ENCODE measurements around the gene TARBP2.
A peak's percentile ranks its signal among the peaks of the same experiment; 100 is the strongest.

The TARBP2 gene

DNA sequence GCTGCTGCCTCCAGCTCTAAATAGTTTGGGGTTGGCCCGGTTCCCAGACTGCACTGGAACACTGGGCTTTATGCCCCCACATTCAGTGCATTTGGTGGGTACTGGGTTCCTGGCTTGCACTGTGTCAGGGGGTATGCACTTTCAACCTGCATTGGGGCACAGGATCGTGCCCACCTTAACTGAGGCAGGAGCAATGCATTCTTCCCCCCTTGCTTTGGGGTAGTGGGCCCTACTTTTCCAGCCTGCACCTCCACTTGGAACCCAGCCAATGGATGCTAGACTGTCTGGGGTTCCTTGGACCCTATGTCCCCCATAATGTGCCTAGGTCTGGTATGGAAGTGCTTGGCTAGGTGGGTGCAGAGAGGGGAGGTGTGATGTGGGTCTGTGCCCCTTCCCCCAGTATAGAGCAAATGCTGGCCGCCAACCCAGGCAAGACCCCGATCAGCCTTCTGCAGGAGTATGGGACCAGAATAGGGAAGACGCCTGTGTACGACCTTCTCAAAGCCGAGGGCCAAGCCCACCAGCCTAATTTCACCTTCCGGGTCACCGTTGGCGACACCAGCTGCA is 615 bp downstream of the TARBP2 start (continued):
- TF ChIP-seq, protein P1, sequence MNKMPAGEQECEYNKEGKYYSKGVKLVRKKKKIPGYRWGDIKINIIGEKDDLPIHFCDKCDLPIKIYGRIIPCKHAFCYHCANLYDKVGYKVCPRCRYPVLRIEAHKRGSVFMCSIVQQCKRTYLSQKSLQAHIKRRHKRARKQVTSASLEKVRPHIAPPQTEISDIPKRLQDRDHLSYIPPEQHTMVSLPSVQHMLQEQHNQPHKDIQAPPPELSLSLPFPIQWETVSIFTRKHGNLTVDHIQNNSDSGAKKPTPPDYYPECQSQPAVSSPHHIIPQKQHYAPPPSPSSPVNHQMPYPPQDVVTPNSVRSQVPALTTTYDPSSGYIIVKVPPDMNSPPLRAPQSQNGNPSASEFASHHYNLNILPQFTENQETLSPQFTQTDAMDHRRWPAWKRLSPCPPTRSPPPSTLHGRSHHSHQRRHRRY (tag by site-specific recombination; IDR thresholded peaks at IDR 0.05): no peak

DNA sequence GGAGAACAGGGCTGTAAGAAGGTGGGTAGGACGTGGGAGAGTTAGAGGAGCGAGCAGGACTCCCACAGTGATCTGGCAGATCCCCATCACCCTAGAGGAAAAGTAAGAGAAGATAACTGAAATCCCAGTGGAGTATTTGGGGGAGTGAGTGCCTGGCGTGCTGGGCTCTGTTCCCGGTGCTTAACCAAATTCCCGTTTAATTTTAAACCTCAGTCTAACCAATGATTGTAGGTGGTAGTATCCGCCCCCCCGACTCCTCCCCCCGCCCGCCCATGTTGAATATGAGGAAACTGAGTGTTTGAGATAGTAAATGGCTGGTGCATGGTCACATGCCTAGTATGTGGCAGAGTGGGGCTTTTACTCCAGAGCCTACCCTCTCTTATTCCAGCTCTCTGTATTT is 1.2 kb downstream of the TARBP2 start:
- POLR2A ChIA-PET: interaction anchor here (0.7 to 1.1 kb wide), 2 partner anchors 30 to 181 kb away, joined by 3 to 5 read pairs; partner anchors contain the start of gene AAAS
- TF ChIP-seq, protein P2, sequence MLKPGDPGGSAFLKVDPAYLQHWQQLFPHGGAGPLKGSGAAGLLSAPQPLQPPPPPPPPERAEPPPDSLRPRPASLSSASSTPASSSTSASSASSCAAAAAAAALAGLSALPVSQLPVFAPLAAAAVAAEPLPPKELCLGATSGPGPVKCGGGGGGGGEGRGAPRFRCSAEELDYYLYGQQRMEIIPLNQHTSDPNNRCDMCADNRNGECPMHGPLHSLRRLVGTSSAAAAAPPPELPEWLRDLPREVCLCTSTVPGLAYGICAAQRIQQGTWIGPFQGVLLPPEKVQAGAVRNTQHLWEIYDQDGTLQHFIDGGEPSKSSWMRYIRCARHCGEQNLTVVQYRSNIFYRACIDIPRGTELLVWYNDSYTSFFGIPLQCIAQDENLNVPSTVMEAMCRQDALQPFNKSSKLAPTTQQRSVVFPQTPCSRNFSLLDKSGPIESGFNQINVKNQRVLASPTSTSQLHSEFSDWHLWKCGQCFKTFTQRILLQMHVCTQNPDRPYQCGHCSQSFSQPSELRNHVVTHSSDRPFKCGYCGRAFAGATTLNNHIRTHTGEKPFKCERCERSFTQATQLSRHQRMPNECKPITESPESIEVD (tag by site-specific recombination; IDR thresholded peaks at IDR 0.05): no peak
- no peak for TF ChIP-seq GLIS2 (tag by site-specific recombination; IDR thresholded peaks at IDR 0.05)
- TF ChIP-seq SP7 (tag by site-specific recombination; IDR thresholded peaks at IDR 0.05): no peak
- no peak for TF ChIP-seq ZNF248 (tag by site-specific recombination; IDR thresholded peaks at IDR 0.05)
- TF ChIP-seq ZNF501 (tag by site-specific recombination; IDR thresholded peaks at IDR 0.05): no peak
- TF ChIP-seq, protein P3, sequence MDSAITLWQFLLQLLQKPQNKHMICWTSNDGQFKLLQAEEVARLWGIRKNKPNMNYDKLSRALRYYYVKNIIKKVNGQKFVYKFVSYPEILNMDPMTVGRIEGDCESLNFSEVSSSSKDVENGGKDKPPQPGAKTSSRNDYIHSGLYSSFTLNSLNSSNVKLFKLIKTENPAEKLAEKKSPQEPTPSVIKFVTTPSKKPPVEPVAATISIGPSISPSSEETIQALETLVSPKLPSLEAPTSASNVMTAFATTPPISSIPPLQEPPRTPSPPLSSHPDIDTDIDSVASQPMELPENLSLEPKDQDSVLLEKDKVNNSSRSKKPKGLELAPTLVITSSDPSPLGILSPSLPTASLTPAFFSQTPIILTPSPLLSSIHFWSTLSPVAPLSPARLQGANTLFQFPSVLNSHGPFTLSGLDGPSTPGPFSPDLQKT (IDR thresholded peaks at IDR 0.05; ENCODE audit: borderline replicate concordance, low read depth, low read length): no peak
- TF ChIP-seq REPIN1 (tag by site-specific recombination; IDR thresholded peaks at IDR 0.05; ENCODE audit: low read depth): no peak
- TF ChIP-seq ZNF404 (tag by site-specific recombination; IDR thresholded peaks at IDR 0.05): no peak
- no peak for TF ChIP-seq YY2 (tag by site-specific recombination; IDR thresholded peaks at IDR 0.05)
- TF ChIP-seq TCF7L2 (IDR thresholded peaks at IDR 0.05; ENCODE audit: borderline replicate concordance, low read depth, low read length): no peak
- TF ChIP-seq ZNF175 (tag by site-specific recombination; IDR thresholded peaks at IDR 0.05): no peak
- Histone ChIP-seq H3K4me1 (ENCODE audit: control insufficient read depth, insufficient read depth, low read length) (peaks cover 10% of the 10 kb centered on the region), H3K9me3 (ENCODE audit: control insufficient read depth, insufficient read depth, low read depth, low read length) (no peaks in the 10 kb centered on the region), H3K27ac (ENCODE audit: extremely low read depth, low read depth, low read length) (peak overlapping the region; percentile 94), H3K36me3 (ENCODE audit: control insufficient read depth in 2 of 2, insufficient read depth in 1 of 2, low read length in 2 of 2) (peaks cover 0 to 46% of the 10 kb centered on the region in 2 experiments; a peak in 1 of 3 replicates), H3K4me3 (ENCODE audit: low read depth, low read length) (no peak overlapping the region)
- CTCF ChIA-PET: no interaction called here

DNA sequence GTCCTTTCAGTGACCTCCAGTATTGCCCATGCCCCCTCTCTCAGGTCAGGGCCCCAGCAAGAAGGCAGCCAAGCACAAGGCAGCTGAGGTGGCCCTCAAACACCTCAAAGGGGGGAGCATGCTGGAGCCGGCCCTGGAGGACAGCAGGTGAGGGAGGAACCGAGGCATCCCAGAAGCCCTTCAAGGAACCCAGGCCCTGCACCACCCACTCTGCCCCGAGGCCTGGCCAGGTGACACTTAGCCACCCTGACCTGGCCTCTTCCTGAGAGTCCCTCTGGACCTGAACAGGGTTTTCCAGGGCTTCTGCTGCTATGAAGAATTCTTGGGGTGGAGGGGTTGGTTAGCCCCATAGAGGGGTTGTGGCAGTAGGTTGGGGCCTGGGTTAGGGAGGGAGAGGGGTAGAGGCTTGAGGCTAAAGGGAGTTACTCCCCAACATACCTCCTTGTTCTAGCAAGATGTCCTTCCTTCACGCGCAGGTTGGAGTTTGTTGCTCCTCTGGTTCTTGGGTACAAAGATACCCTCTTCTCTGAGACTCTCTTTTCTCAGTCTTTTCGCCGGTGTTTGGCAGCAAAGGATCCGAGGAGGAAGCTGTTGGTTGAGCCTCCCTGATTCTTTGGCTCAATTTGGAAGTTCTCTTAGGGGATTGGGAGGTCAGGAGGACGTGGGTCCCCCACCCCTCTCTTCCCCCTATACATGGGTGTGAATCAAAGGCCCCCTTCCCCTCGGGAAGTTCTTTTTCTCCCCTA is 2.1 kb downstream of the TARBP2 start:
- ChIA-PET CTCF (interaction anchor here (0.6 to 2.0 kb wide), 6 partner anchors 21 to 182 kb away, joined by 3 to 8 read pairs (median 4); partner anchors contain the start of gene AAAS), POLR2A (interaction anchor here (0.7 to 1.1 kb wide), 2 partner anchors 31 to 182 kb away, joined by 3 to 5 read pairs; partner anchors contain the start of gene AAAS)
- H3K36me3 ChIP-seq (ENCODE audit: control insufficient read depth in 2 of 2, insufficient read depth in 1 of 2, low read length in 2 of 2): peaks cover 0 to 47% of the 10 kb centered on the region in 2 experiments; a peak in 1 of 3 replicates
- no peak overlapping the region for H3K4me3 ChIP-seq (ENCODE audit: low read depth, low read length)
- no peaks in the 10 kb centered on the region for H3K9me3 ChIP-seq (ENCODE audit: control insufficient read depth, insufficient read depth, low read depth, low read length)
- peaks cover 10% of the 10 kb centered on the region for H3K4me1 ChIP-seq (ENCODE audit: control insufficient read depth, insufficient read depth, low read length)
- H3K27ac ChIP-seq (ENCODE audit: extremely low read depth, low read depth, low read length): no peak overlapping the region
- no peak for TF ChIP-seq ZNF561 (tag by site-specific recombination; IDR thresholded peaks at IDR 0.05; ENCODE audit: borderline replicate concordance)
- TF ChIP-seq IKZF3 (tag by site-specific recombination; IDR thresholded peaks at IDR 0.05): no peak
- no peak for TF ChIP-seq ZNF560 (tag by site-specific recombination; IDR thresholded peaks at IDR 0.05; ENCODE audit: borderline replicate concordance)
- TF ChIP-seq, protein P4, sequence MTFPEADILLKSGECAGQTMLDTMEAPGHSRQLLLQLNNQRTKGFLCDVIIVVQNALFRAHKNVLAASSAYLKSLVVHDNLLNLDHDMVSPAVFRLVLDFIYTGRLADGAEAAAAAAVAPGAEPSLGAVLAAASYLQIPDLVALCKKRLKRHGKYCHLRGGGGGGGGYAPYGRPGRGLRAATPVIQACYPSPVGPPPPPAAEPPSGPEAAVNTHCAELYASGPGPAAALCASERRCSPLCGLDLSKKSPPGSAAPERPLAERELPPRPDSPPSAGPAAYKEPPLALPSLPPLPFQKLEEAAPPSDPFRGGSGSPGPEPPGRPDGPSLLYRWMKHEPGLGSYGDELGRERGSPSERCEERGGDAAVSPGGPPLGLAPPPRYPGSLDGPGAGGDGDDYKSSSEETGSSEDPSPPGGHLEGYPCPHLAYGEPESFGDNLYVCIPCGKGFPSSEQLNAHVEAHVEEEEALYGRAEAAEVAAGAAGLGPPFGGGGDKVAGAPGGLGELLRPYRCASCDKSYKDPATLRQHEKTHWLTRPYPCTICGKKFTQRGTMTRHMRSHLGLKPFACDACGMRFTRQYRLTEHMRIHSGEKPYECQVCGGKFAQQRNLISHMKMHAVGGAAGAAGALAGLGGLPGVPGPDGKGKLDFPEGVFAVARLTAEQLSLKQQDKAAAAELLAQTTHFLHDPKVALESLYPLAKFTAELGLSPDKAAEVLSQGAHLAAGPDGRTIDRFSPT (tag by site-specific recombination; IDR thresholded peaks at IDR 0.05): no peak
- TF ChIP-seq ZNF791 (tag by site-specific recombination; IDR thresholded peaks at IDR 0.05): no peak
- TF ChIP-seq HOXC10 (CRISPR knock-in tag; IDR thresholded peaks at IDR 0.05): no peak
- TF ChIP-seq HOXD13 (CRISPR knock-in tag; IDR thresholded peaks at IDR 0.05; ENCODE audit: borderline replicate concordance): no peak
- no peak for TF ChIP-seq KLF8 (tag by site-specific recombination; IDR thresholded peaks at IDR 0.05)
- TF ChIP-seq, protein P5, sequence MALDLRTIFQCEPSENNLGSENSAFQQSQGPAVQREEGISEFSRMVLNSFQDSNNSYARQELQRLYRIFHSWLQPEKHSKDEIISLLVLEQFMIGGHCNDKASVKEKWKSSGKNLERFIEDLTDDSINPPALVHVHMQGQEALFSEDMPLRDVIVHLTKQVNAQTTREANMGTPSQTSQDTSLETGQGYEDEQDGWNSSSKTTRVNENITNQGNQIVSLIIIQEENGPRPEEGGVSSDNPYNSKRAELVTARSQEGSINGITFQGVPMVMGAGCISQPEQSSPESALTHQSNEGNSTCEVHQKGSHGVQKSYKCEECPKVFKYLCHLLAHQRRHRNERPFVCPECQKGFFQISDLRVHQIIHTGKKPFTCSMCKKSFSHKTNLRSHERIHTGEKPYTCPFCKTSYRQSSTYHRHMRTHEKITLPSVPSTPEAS (tag by site-specific recombination; IDR thresholded peaks at IDR 0.05): no peak
- TF ChIP-seq, protein P6, sequence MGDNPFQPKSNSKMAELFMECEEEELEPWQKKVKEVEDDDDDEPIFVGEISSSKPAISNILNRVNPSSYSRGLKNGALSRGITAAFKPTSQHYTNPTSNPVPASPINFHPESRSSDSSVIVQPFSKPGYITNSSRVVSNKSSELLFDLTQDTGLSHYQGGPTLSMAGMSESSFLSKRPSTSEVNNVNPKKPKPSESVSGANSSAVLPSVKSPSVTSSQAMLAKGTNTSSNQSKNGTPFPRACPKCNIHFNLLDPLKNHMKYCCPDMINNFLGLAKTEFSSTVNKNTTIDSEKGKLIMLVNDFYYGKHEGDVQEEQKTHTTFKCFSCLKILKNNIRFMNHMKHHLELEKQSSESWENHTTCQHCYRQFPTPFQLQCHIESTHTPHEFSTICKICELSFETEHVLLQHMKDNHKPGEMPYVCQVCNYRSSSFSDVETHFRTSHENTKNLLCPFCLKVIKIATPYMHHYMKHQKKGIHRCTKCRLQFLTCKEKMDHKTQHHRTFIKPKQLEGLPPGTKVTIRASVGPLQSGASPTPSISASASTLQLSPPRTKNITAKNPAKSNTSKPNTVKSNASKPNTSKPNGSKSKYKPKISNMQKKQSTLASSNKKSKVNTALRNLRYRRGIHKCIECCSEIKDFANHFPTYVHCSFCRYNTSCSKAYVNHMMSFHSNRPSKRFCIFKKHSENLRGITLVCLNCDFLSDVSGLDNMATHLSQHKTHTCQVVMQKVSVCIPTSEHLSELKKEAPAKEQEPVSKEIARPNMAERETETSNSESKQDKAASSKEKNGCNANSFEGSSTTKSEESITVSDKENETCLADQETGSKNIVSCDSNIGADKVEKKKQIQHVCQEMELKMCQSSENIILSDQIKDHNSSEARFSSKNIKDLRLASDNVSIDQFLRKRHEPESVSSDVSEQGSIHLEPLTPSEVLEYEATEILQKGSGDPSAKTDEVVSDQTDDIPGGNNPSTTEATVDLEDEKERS (tag by site-specific recombination; IDR thresholded peaks at IDR 0.05): no peak

Data from HEK293 (cell line).